Measurements from ENCODE around the gene PSEN1. TPM values are rescaled to one million over a fixed set of nuclear protein-coding genes. Genes with fewer than 3 reads are reported as not detected.

The PSEN1 gene
- total RNA-seq = 36.8 and 40.2 TPM in 2 replicates
- 10.6 and 16.5 TPM in 2 replicates for polyA plus RNA-seq
- 11.8 and 15.7 TPM in 2 replicates for polyA plus RNA-seq (2011; cell fraction: cytosol; rRNA removed)
- polyA plus RNA-seq (2011; cell fraction: nucleus; rRNA removed) = 24.4 and 33.2 TPM in 2 replicates
- polyA plus RNA-seq (2012) = 34.0 and 37.9 TPM in 2 replicates
- 55.6 and 69.2 TPM in 2 replicates for polyA minus RNA-seq
- polyA minus RNA-seq (2011; cell fraction: cytosol; rRNA and poly(A)+ RNA removed) = 19.3 TPM
- polyA minus RNA-seq (2011; cell fraction: nucleus; rRNA and poly(A)+ RNA removed) = 26.0 and 42.3 TPM in 2 replicates
- Bru-seq, nascent RNA = percentile 73 among the genes with signal in this experiment
- BruChase-seq, experiment 1, labeled RNA remaining after a 6-hour chase = percentile 76 among the genes with signal in this experiment
- BruChase-seq, experiment 2, labeled RNA remaining after a 2-hour chase = percentile 73 among the genes with signal in this experiment
- long read RNA-seq, full-length matches to known transcripts = 50 of 78 reads
- long read RNA-seq, partial matches to known transcripts = 5 of 78 reads
- long read RNA-seq, other reads (novel, unspliced or antisense) = 23 of 78 reads

DNA sequence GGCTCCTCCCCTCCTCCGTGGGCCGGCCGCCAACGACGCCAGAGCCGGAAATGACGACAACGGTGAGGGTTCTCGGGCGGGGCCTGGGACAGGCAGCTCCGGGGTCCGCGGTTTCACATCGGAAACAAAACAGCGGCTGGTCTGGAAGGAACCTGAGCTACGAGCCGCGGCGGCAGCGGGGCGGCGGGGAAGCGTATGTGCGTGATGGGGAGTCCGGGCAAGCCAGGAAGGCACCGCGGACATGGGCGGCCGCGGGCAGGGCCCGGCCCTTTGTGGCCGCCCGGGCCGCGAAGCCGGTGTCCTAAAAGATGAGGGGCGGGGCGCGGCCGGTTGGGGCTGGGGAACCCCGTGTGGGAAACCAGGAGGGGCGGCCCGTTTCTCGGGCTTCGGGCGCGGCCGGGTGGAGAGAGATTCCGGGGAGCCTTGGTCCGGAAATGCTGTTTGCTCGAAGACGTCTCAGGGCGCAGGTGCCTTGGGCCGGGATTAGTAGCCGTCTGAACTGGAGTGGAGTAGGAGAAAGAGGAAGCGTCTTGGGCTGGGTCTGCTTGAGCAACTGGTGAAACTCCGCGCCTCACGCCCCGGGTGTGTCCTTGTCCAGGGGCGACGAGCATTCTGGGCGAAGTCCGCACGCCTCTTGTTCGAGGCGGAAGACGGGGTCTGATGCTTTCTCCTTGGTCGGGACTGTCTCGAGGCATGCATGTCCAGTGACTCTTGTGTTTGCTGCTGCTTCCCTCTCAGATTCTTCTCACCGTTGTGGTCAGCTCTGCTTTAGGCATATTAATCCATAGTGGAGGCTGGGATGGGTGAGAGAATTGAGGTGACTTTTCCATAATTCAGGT, at the start of gene PSEN1:
PSEN1 (plus strand) TSS at position 121 of the 839 bp plus-strand sequence. CDS start 11,513 bp downstream, outside the sequence.
- FAIRE-seq (peak; percentile 87), DNase-seq (ENCODE audit: low read depth, low spot score) (peak; percentile 94)
- ChIA-PET CTCF (interaction anchor here (0.7 to 1.8 kb wide), 4 partner anchors 9 to 159 kb away, joined by 3 to 5 read pairs (median 3); no protein-coding TSS in a partner anchor), POLR2A (no interaction called here)
- H3K9me3 ChIP-seq (replicated peaks; ENCODE audit: control insufficient read depth, insufficient read depth, low read length) = no peaks in the 10 kb centered on the region
- dilution Hi-C loops (cut with MboI; ENCODE audit: extremely low pct_ligation_motif_present, low sequenced_read_pairs) (no loop called here), intact Hi-C loops (cut with micrococcal nuclease) (no loop called here)
- H2AFZ ChIP-seq (ENCODE audit: low read depth, low read length) = peak within 1 kb of the TSS; percentile 80
- peaks cover 9% of the 10 kb centered on the region for H3K4me1 ChIP-seq (ENCODE audit: control insufficient read depth, extremely low read depth, insufficient read depth, low read length)
- peak within 1 kb of the TSS; percentile 81 for H3K27ac ChIP-seq (ENCODE audit: insufficient read depth, low read depth, low read length)
- H3K36me3 ChIP-seq (ENCODE audit: control insufficient read depth in 2 of 2, extremely low read depth in 1 of 2, insufficient read depth in 2 of 2, low read length in 2 of 2) = no peaks in the 10 kb centered on the region
- H3K4me3 ChIP-seq (replicated peaks in 1 of 3; ENCODE audit: insufficient read depth in 1 of 3, low read depth in 1 of 3, low read length in 3 of 3) = peak within 1 kb of the TSS; percentile 12 to 82 (median 69)
- TF ChIP-seq MYC (IDR thresholded peaks at IDR 0.05; ENCODE audit: low read depth, low read length) = no peak
- peak; percentile 76 for TF ChIP-seq POLR2A (IDR thresholded peaks at IDR 0.05; ENCODE audit: low read depth, low read length)
- peak; percentile 79 for TF ChIP-seq POLR2AphosphoS5 (IDR thresholded peaks at IDR 0.05; ENCODE audit: insufficient read depth, low read depth, low read length)
- no peaks in the 10 kb centered on the region for H3K27me3 ChIP-seq (ENCODE audit: control insufficient read depth in 2 of 2, insufficient read depth in 2 of 2, low read length in 2 of 2)
- H3K9me1 ChIP-seq (replicated peaks; ENCODE audit: control insufficient read depth, extremely low read depth, insufficient read depth, low read length) = no peaks in the 10 kb centered on the region
- peak within 1 kb of the TSS; percentile 83 for H3K9ac ChIP-seq (replicated peaks; ENCODE audit: extremely low read depth, insufficient read depth, low read length)
- BruUV-seq (replicated peaks) = TSS peak; percentile 62
- H3K4me2 ChIP-seq (ENCODE audit: insufficient read depth, low read length) = peak within 1 kb of the TSS; percentile 84
- peaks cover 23% of the 10 kb centered on the region for H3K79me2 ChIP-seq (ENCODE audit: control insufficient read depth, insufficient read depth, low read length)
- H4K20me1 ChIP-seq (replicated peaks; ENCODE audit: control insufficient read depth, extremely low read depth, insufficient read depth, low read length) = no peaks in the 10 kb centered on the region

- peaks cover 8 to 20% of the 10 kb centered on the region in 2 experiments for H3K36me3 ChIP-seq (ENCODE audit: control insufficient read depth in 2 of 2, extremely low read depth in 1 of 2, insufficient read depth in 2 of 2, low read length in 2 of 2)
- intact Hi-C loops (cut with micrococcal nuclease) (no loop called here), dilution Hi-C loops (cut with MboI; ENCODE audit: extremely low pct_ligation_motif_present, low sequenced_read_pairs) (no loop called here)
- no peak overlapping the region for H2AFZ ChIP-seq (ENCODE audit: low read depth, low read length)
- no peak overlapping the region for H3K4me2 ChIP-seq (ENCODE audit: insufficient read depth, low read length)
- H3K27me3 ChIP-seq (ENCODE audit: control insufficient read depth in 2 of 2, insufficient read depth in 2 of 2, low read length in 2 of 2) = no peaks in the 10 kb centered on the region
- no peak overlapping the region for H3K4me3 ChIP-seq (replicated peaks in 1 of 3; ENCODE audit: insufficient read depth in 1 of 3, low read depth in 1 of 3, low read length in 3 of 3)
- H3K27ac ChIP-seq (ENCODE audit: insufficient read depth, low read depth, low read length) = no peak overlapping the region
- no peak for TF ChIP-seq MAX (IDR thresholded peaks at IDR 0.05; ENCODE audit: insufficient read depth, insufficient read length)
- no peak for TF ChIP-seq EZH2 (IDR thresholded peaks at IDR 0.05; ENCODE audit: borderline replicate concordance, low read depth, low read length, severe bottlenecking)
- no peak for TF ChIP-seq POLR2AphosphoS5 (IDR thresholded peaks at IDR 0.05; ENCODE audit: insufficient read depth, low read depth, low read length)
- no peak for TF ChIP-seq JUN (IDR thresholded peaks at IDR 0.05; ENCODE audit: borderline replicate concordance, insufficient read depth, insufficient read length, low read depth)
- no peak for TF ChIP-seq GATA2 (IDR thresholded peaks at IDR 0.05; ENCODE audit: insufficient read depth, insufficient read length, low read depth, low read length)
- TF ChIP-seq POLR2A (IDR thresholded peaks at IDR 0.05; ENCODE audit: low read depth, low read length) = no peak
- no peak for TF ChIP-seq FOS (IDR thresholded peaks at IDR 0.05; ENCODE audit: borderline replicate concordance, insufficient read depth, low read length)
- no peak for TF ChIP-seq MYC (IDR thresholded peaks at IDR 0.05; ENCODE audit: low read depth, low read length)
- TF ChIP-seq, protein P1, sequence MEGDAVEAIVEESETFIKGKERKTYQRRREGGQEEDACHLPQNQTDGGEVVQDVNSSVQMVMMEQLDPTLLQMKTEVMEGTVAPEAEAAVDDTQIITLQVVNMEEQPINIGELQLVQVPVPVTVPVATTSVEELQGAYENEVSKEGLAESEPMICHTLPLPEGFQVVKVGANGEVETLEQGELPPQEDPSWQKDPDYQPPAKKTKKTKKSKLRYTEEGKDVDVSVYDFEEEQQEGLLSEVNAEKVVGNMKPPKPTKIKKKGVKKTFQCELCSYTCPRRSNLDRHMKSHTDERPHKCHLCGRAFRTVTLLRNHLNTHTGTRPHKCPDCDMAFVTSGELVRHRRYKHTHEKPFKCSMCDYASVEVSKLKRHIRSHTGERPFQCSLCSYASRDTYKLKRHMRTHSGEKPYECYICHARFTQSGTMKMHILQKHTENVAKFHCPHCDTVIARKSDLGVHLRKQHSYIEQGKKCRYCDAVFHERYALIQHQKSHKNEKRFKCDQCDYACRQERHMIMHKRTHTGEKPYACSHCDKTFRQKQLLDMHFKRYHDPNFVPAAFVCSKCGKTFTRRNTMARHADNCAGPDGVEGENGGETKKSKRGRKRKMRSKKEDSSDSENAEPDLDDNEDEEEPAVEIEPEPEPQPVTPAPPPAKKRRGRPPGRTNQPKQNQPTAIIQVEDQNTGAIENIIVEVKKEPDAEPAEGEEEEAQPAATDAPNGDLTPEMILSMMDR (IDR thresholded peaks at IDR 0.05; ENCODE audit: extremely low read depth in 1 of 2, insufficient read depth in 1 of 2, low read depth in 1 of 2, low read length in 2 of 2) = no peak
- H3K9me1 ChIP-seq (replicated peaks; ENCODE audit: control insufficient read depth, extremely low read depth, insufficient read depth, low read length) = no peaks in the 10 kb centered on the region
- peaks cover 2% of the 10 kb centered on the region for H4K20me1 ChIP-seq (replicated peaks; ENCODE audit: control insufficient read depth, extremely low read depth, insufficient read depth, low read length)
- H3K9me3 ChIP-seq (replicated peaks; ENCODE audit: control insufficient read depth, insufficient read depth, low read length) = no peaks in the 10 kb centered on the region
- no TSS peak for BruUV-seq (replicated peaks)
- DNase-seq (ENCODE audit: low read depth, low spot score) = no peak
- H3K9ac ChIP-seq (replicated peaks; ENCODE audit: extremely low read depth, insufficient read depth, low read length) = no peak overlapping the region
- no peaks in the 10 kb centered on the region for H3K4me1 ChIP-seq (ENCODE audit: control insufficient read depth, extremely low read depth, insufficient read depth, low read length)
- ChIA-PET POLR2A (no interaction called here), CTCF (no interaction called here)
- FAIRE-seq = no peak
- H3K79me2 ChIP-seq (ENCODE audit: control insufficient read depth, insufficient read depth, low read length) = peaks cover 61% of the 10 kb centered on the region
These were observed 45.3 kb upstream of the PSEN1 start for GRCh38 chr14:73091044-73091443.

Data from endothelial cell of umbilical vein (primary cell).